ENCODE measurements around the gene G6PC1. TPM values are rescaled to one million over a fixed set of nuclear protein-coding genes. Genes with fewer than 3 reads are reported as not detected.

Gene G6PC1
- total and polyA plus RNA-seq, 2 experiments from 2014 or later: not detected

- Histone ChIP-seq H3K27me3 (no peaks in the 10 kb centered on the region), H3K27ac (no peak overlapping the region), H3K36me3 (no peaks in the 10 kb centered on the region), H3K9me3 (ENCODE audit: low read depth) (no peaks in the 10 kb centered on the region), H3K4me3 (no peak overlapping the region), H3K4me1 (ENCODE audit: low read depth) (no peaks in the 10 kb centered on the region)
- no peak for DNase-seq (ENCODE audit: low read depth in 1 of 2, low spot score in 1 of 2)
- TF ChIP-seq CTCF (IDR thresholded peaks at IDR 0.05; ENCODE audit: low read depth, low read length): no peak
Measured at GRCh38 chr17:42901535-42902229, 1.1 kb downstream of the G6PC1 start.

GRCh38 chr17:42904110-42904469, 3.5 kb downstream of the G6PC1 start:
- no peak for TF ChIP-seq CTCF (IDR thresholded peaks at IDR 0.05; ENCODE audit: low read depth, low read length)
- H3K36me3 ChIP-seq: no peaks in the 10 kb centered on the region
- H3K4me1 ChIP-seq (ENCODE audit: low read depth): no peaks in the 10 kb centered on the region

GRCh38 chr17:42906772-42907446, 6.3 kb downstream of the G6PC1 start:
- Histone ChIP-seq H3K36me3 (no peaks in the 10 kb centered on the region), H3K4me1 (ENCODE audit: low read depth) (no peaks in the 10 kb centered on the region), H3K9me3 (ENCODE audit: low read depth) (no peaks in the 10 kb centered on the region), H3K27ac (no peak overlapping the region), H3K4me3 (no peak overlapping the region), H3K27me3 (no peaks in the 10 kb centered on the region)
- TF ChIP-seq CTCF (IDR thresholded peaks at IDR 0.05; ENCODE audit: low read depth, low read length): no peak
- no peak for DNase-seq (ENCODE audit: low read depth in 1 of 2, low spot score in 1 of 2)

More at GRCh38 chr17:42904110-42904469, 3.5 kb downstream of the G6PC1 start:
- H3K4me3 ChIP-seq: no peak overlapping the region
- H3K9me3 ChIP-seq (ENCODE audit: low read depth): no peaks in the 10 kb centered on the region
- DNase-seq (ENCODE audit: low read depth in 1 of 2, low spot score in 1 of 2): no peak
- H3K27ac ChIP-seq: no peak overlapping the region
- no peaks in the 10 kb centered on the region for H3K27me3 ChIP-seq

- Histone ChIP-seq H3K4me1 (ENCODE audit: low read depth) (no peaks in the 10 kb centered on the region), H3K27ac (no peak overlapping the region), H3K9me3 (ENCODE audit: low read depth) (no peaks in the 10 kb centered on the region), H3K4me3 (no peak overlapping the region), H3K27me3 (no peaks in the 10 kb centered on the region), H3K36me3 (no peaks in the 10 kb centered on the region)
- TF ChIP-seq CTCF (IDR thresholded peaks at IDR 0.05; ENCODE audit: low read depth, low read length): no peak
- DNase-seq (ENCODE audit: low read depth in 1 of 2, low spot score in 1 of 2): no peak
Measured at GRCh38 chr17:42908872-42909700, 8.5 kb downstream of the G6PC1 start.

- TF ChIP-seq CTCF (IDR thresholded peaks at IDR 0.05; ENCODE audit: low read depth, low read length): no peak
- Histone ChIP-seq H3K27ac (no peak overlapping the region), H3K4me3 (no peak overlapping the region), H3K36me3 (no peaks in the 10 kb centered on the region), H3K9me3 (ENCODE audit: low read depth) (no peaks in the 10 kb centered on the region), H3K4me1 (ENCODE audit: low read depth) (no peaks in the 10 kb centered on the region), H3K27me3 (no peaks in the 10 kb centered on the region)
- DNase-seq (ENCODE audit: low read depth in 1 of 2, low spot score in 1 of 2): no peak
Measured at GRCh38 chr17:42913522-42913921, 12.9 kb downstream of the G6PC1 start.

Data from cardiac muscle cell (in vitro differentiated cells and primary cell).